Upper lobe of left lung (tissue), 6 donors: ENCODE data around the gene SOCS7. TPM values are rescaled to one million over a fixed set of nuclear protein-coding genes. Genes with fewer than 3 reads are reported as not detected.

Source experiments
- ATAC-seq, 2 donors: fragments of 200-7000 bp; cut with Tn5 transposase; one replicate each; pipeline ENCODE4 v1.9.1; 2022; ENCODE audit warnings: mild to moderate bottlenecking in 2 of 2, moderate library complexity in 2 of 2; ENCODE audit not compliant: low FRiP score in 2 of 2
- DNase-seq, 2 donors: peaks; one replicate each; pipeline ENCODE4 v3.0.0-alpha.2; 2019 to 2020
- H3K27ac ChIP-seq, 4 donors: fragments of 200-600 bp; sonication (generic); one replicate each; pipeline ENCODE4 v1.5.1; 2016 to 2019
- H3K27me3 ChIP-seq, 4 donors: fragments of 200-600 bp; sonication (generic); one replicate each; pipeline ENCODE4 v1.5.1; 2017 to 2019
- H3K36me3 ChIP-seq, 4 donors: fragments of 200-600 bp; sonication (generic); one replicate each; pipeline ENCODE4 v1.5.1; 2016 to 2019
- H3K4me1 ChIP-seq, 4 donors: fragments of 200-600 bp; sonication (generic); one replicate each; pipeline ENCODE4 v1.5.1; 2018 to 2019
- H3K4me3 ChIP-seq, 4 donors: fragments of 200-600 bp; sonication (generic); one replicate each; pipeline ENCODE4 v1.5.1; 2017 to 2019; ENCODE audit warnings: mild to moderate bottlenecking in 2 of 4, moderate library complexity in 1 of 4
- H3K9me3 ChIP-seq, 4 donors: fragments of 200-600 bp; sonication (generic); one replicate each; pipeline ENCODE4 v1.5.1; 2018 to 2019
- EP300 ChIP-seq, 4 donors: sonication (generic); formaldehyde crosslinking; IDR thresholded peaks; one replicate each; pipeline ENCODE4 v1.5.1; 2017; ENCODE audit warnings: antibody characterized with exemption in 4 of 4, control low read depth in 2 of 4
- POLR2A ChIP-seq, 4 donors: fragments of 450-650 bp; IDR thresholded peaks; one replicate each; pipeline ENCODE4 v1.5.1; 2016 to 2017; ENCODE audit warnings: antibody characterized with exemption in 4 of 4, mild to moderate bottlenecking in 2 of 4
- POLR2AphosphoS5 ChIP-seq, 2 donors: sonication (generic); formaldehyde crosslinking; IDR thresholded peaks; one replicate each; pipeline ENCODE4 v1.5.1; 2017; ENCODE audit warnings: antibody characterized with exemption in 2 of 2
- WGBS, 2 donors: methylation state at CpG; one replicate each; pipeline ENCODE4 v1.1.5; 2017 to 2018; 5-methylcytosine and 5-hydroxymethylcytosine counted together
- total RNA-seq, 6 donors: library from RNA; depleted of rRNA in 4 of 6; stranded (reverse); fragments of >200 nt in 4 of 6; gene quantifications; one replicate each; pipeline versions ENCODE4 v1.1.0 to v1.2.1, GENCODE V29; 2016 to 2021
- TF ChIP-seq, protein P1 (sequence below), 6 experiments: fragments of 450-650 bp in 4 of 6; fragments of 200-600 bp in 2 of 6; sonication (generic) in 2 of 6; IDR thresholded peaks; one replicate each; pipeline ENCODE4 v1.5.1; 2016 to 2019; ENCODE audit warnings: antibody characterized with exemption in 6 of 6
- donor health status: DM: no; HTN: no; CAD: no; lungs with moderate emphysema.
- donor health status: DM: no; HTN: yes; CAD: no; lungs with severe emphysema.

Gene SOCS7
- total RNA-seq, 6 donors from 2014 or later: 17.5 to 40.4 (median 23.3) TPM

DNA sequence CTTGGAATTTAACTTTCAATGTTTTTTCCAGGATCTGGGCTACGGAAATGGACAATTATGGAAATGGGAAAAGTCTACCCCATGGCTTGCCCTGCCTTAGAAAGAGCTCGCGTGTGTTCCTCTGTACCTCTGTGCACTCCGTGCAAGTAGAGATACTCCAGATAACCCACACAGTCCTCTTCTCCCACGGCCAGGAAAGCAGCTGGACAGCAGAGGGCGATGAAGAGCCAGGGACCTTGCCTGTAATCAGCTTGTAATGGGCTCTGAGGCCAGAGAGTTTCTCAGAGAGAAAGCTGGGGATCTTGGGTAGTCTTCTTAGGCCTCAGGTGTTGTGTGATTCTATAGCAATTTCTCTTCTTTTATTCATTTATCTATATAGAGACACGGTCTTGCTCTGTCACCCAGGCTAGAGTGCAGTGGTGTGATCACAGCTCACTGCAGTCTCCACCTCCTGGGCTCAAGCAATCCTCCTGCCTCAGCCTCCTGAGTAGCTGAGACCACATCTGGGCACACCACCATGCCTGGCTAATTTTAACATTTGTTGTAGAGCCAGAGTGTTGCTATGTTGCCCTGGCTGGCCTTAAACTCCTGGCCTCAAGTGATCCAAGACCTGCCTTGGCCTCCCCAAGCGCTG, 2.4 kb upstream of the SOCS7 start:
- no peak overlapping the region for H3K27ac ChIP-seq
- ATAC-seq: peak; percentile 70 to 87

DNA sequence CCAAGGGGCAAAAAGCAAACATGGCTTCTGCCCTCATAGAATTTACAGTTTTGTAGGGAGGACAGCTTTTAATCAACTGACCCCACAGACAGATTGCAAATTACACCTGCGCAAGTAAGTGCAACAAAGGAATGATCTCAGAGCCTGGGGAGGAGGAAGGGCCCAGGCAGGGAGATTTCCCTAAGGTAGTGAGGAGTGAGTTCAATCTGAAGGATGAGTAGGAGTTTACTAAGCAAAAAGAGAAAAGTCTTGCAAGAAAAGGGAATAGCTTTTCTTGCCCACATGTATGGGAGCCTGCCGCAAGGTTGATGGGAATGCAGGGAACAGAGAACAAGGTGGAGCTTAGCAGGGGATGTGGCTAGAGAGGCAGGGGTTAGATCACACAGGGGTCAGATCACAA, 1.6 kb upstream of the SOCS7 start:
- no peaks in the 10 kb centered on the region for H3K9me3 ChIP-seq
- peaks cover 17 to 32% (median 21%) of the 10 kb centered on the region in 4 donors for H3K4me1 ChIP-seq
- DNase-seq: no peak
- H3K27me3 ChIP-seq: no peaks in the 10 kb centered on the region
- no peak overlapping the region for H3K27ac ChIP-seq
- TF ChIP-seq POLR2A (IDR thresholded peaks at IDR 0.05) (no peak), POLR2AphosphoS5 (IDR thresholded peaks at IDR 0.05) (no peak), EP300 (IDR thresholded peaks at IDR 0.05) (no peak)
- TF ChIP-seq, protein P1, sequence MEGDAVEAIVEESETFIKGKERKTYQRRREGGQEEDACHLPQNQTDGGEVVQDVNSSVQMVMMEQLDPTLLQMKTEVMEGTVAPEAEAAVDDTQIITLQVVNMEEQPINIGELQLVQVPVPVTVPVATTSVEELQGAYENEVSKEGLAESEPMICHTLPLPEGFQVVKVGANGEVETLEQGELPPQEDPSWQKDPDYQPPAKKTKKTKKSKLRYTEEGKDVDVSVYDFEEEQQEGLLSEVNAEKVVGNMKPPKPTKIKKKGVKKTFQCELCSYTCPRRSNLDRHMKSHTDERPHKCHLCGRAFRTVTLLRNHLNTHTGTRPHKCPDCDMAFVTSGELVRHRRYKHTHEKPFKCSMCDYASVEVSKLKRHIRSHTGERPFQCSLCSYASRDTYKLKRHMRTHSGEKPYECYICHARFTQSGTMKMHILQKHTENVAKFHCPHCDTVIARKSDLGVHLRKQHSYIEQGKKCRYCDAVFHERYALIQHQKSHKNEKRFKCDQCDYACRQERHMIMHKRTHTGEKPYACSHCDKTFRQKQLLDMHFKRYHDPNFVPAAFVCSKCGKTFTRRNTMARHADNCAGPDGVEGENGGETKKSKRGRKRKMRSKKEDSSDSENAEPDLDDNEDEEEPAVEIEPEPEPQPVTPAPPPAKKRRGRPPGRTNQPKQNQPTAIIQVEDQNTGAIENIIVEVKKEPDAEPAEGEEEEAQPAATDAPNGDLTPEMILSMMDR (IDR thresholded peaks at IDR 0.05): no peak
- H3K36me3 ChIP-seq: no peaks in the 10 kb centered on the region
- no peak for ATAC-seq
- H3K4me3 ChIP-seq: no peak overlapping the region
- WGBS, 2 donors: 100% methylated on average over 2 of the region's 2 CpGs

More for the DNA sequence above, 2.4 kb upstream of the SOCS7 start:
- no peak for TF ChIP-seq POLR2AphosphoS5 (IDR thresholded peaks at IDR 0.05)
- TF ChIP-seq, protein P1 (IDR thresholded peaks at IDR 0.05): peak; percentile 58 to 87 (median 82)
- no peak for TF ChIP-seq EP300 (IDR thresholded peaks at IDR 0.05)
- TF ChIP-seq POLR2A (IDR thresholded peaks at IDR 0.05): no peak
- 15 to 16% methylated on average over 8 of the region's 8 CpGs for WGBS, 2 donors
- Histone ChIP-seq H3K36me3 (no peaks in the 10 kb centered on the region), H3K27me3 (no peaks in the 10 kb centered on the region), H3K4me3 (no peak overlapping the region), H3K4me1 (peaks cover 12 to 23% (median 15%) of the 10 kb centered on the region in 4 donors), H3K9me3 (no peaks in the 10 kb centered on the region)
- peak in 1 of 2 donors; percentile 85 for DNase-seq

DNA sequence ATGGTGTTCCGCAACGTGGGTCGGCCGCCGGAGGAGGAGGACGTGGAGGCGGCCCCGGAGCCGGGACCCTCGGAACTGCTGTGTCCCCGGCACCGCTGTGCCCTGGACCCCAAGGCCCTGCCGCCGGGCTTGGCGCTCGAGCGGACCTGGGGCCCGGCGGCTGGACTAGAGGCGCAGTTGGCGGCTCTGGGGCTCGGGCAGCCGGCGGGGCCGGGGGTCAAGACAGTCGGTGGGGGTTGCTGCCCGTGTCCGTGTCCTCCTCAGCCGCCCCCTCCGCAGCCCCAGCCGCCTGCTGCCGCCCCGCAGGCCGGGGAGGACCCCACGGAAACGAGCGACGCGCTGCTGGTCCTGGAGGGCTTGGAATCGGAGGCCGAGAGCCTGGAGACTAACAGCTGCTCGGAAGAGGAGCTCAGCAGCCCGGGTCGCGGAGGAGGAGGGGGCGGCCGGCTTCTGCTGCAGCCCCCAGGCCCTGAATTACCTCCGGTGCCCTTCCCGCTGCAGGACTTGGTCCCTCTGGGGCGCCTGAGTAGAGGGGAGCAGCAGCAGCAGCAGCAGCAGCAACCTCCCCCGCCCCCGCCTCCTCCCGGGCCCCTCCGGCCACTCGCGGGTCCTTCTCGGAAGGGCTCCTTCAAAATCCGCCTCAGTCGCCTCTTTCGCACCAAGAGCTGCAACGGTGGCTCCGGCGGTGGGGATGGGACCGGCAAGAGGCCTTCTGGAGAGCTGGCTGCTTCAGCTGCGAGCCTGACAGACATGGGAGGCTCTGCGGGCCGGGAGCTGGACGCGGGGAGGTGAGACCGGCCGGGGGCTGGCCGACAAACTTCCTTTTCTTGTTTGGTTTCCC, 821 bp downstream of the SOCS7 start:
- Histone ChIP-seq H3K4me1 (peaks cover 23 to 38% (median 25%) of the 10 kb centered on the region in 4 donors), H3K36me3 (no peaks in the 10 kb centered on the region), H3K4me3 (peak overlapping the region; percentile 79 to 97 (median 88)), H3K27me3 (no peaks in the 10 kb centered on the region), H3K9me3 (no peaks in the 10 kb centered on the region), H3K27ac (peak overlapping the region; percentile 75 to 91 (median 85))
- 0% methylated on average over 8 to 24 of the region's 72 CpGs for WGBS, 2 donors
- DNase-seq (peak; percentile 31 to 84), ATAC-seq (peak in 1 of 2 donors; percentile 1)
- TF ChIP-seq POLR2A (IDR thresholded peaks at IDR 0.05) (no peak), POLR2AphosphoS5 (IDR thresholded peaks at IDR 0.05) (no peak), EP300 (IDR thresholded peaks at IDR 0.05) (no peak)

DNA sequence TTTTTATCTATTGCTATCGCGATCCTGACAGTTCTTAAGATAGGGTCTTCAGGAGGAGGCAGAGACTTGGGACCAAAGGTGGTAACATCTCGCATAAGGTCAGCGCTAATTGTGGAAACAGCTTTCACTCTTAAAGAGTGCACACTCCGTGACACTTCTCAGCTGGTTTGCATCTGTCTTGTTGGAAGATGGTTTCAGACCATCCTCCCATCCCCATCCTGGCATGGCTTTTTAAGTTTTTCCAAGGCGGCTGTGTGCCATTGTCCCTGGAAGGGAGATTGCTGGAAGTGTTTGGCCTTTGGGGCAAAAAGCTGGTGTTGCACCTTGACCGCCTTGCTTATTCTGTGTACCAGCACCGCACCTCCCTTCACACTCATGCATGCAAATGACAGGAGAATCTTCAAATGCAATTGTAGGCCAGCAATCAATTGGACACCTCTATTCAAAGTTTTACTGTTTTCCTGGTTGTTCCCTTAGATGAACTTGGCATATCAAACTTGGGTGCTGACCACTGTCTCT, 1.5 kb downstream of the SOCS7 start:
- DNase-seq (no peak), ATAC-seq (no peak)
- H3K27me3 ChIP-seq: no peaks in the 10 kb centered on the region
- H3K4me3 ChIP-seq: peak overlapping the region; percentile 79 to 97 (median 88)
- H3K4me1 ChIP-seq: peaks cover 23 to 40% (median 30%) of the 10 kb centered on the region in 4 donors
- H3K9me3 ChIP-seq: no peaks in the 10 kb centered on the region
- 17 to 27% methylated on average over 8 of the region's 8 CpGs for WGBS, 2 donors
- TF ChIP-seq POLR2AphosphoS5 (IDR thresholded peaks at IDR 0.05): no peak
- TF ChIP-seq, protein P1 (IDR thresholded peaks at IDR 0.05): no peak
- TF ChIP-seq EP300 (IDR thresholded peaks at IDR 0.05): no peak
- no peak for TF ChIP-seq POLR2A (IDR thresholded peaks at IDR 0.05)
- H3K27ac ChIP-seq: peak overlapping the region in 3 of 4 donors; percentile 75 to 91 (median 86)
- no peaks in the 10 kb centered on the region for H3K36me3 ChIP-seq

DNA sequence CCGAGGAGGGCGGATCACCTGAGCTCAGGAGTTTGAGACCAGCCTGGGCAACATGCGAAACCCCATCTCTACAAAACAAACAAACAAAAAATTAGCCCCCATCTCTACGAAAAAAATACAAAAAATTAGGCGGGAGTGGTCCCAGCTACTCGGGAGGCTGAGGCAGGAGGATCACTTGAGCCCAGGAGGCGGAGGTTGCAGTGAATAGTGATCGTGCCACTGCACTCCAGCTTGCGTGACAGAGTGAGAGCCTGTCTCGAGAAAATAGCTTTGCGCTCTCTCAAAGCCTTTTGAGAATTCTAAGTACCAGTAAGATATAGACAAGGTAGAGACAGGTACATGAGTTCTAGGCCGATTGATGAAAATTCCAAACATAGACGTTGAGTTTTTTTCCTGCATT, 2.0 kb downstream of the SOCS7 start:
- DNase-seq: no peak
- TF ChIP-seq, protein P1 (IDR thresholded peaks at IDR 0.05): no peak
- TF ChIP-seq POLR2AphosphoS5 (IDR thresholded peaks at IDR 0.05) (no peak), EP300 (IDR thresholded peaks at IDR 0.05) (no peak), POLR2A (IDR thresholded peaks at IDR 0.05) (no peak)
- H3K4me1 ChIP-seq: peaks cover 23 to 45% (median 33%) of the 10 kb centered on the region in 4 donors

More for the DNA sequence above, 2.0 kb downstream of the SOCS7 start:
- no peaks in the 10 kb centered on the region for H3K36me3 ChIP-seq
- peak overlapping the region in 3 of 4 donors; percentile 79 to 97 (median 86) for H3K4me3 ChIP-seq
- no peak for ATAC-seq
- WGBS, 2 donors: 62 to 77% methylated on average over 13 of the region's 13 CpGs
- no peak overlapping the region for H3K27ac ChIP-seq
- H3K9me3 ChIP-seq: no peaks in the 10 kb centered on the region
- no peaks in the 10 kb centered on the region for H3K27me3 ChIP-seq
